Cardiac fibroblast (primary cell): ENCODE results near the gene BICRA.

Experiments used
- DNase-seq, 2 donors: peaks; one replicate each; pipeline versions ENCODE4 v3.0.0 to v3.0.0-alpha.2; 2010; ENCODE audit warnings: low read depth in 2 of 2
- H3K4me3 ChIP-seq, 2 donors: replicated peaks in 1 of 2; 1 replicate in 1 of 2; 2 replicates in 1 of 2; pipeline ENCODE4 v1.5.1; 2011; ENCODE audit warnings: low read depth in 2 of 2, low read length in 2 of 2, mild to moderate bottlenecking in 2 of 2, moderate library complexity in 1 of 2
- TF ChIP-seq, protein P1 (sequence below): IDR thresholded peaks from one replicate; pipeline ENCODE4 v1.5.1; 2011; ENCODE audit warnings: low read depth, mild to moderate bottlenecking, low read length, inconsistent platforms

Gene BICRA

DNA sequence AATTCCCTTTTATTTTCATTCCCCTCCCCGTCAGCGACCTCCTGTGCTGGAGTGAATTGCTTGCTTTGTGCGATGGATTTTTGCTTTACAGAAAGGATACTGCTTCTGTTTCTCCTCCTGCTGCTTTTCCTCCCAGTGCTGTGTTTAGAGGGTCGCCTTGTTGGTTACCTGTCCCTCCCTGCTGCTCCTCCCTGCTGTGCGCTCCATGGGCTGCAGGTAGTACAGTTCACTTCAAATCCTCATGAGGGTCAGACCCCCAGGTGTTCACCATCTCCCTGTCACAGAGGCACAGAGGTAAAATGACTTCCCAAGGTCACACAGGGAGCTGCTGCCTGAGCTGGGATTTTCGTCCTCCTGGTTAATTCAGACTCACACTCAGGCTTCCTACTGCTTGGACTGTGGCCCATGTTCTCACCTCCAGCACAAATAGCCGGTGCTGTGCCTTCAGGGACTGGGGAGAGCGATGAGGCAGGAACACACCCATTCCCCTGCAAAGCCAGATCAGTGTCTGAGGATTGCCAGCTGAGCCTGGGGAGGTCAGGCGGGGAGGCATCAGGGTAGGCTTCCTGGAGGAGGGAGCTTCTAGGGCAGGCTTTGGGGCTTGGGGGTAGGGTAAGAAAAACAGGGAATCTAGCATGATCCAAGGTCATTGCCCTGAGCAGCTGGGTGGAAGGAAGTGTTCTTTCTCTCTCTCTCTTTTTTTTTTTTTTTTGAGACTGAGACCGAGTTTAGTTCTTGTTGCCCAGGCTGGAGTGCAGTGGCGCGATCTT is 14.4 kb downstream of the BICRA start:
- no peak overlapping the region for H3K4me3 ChIP-seq
- TF ChIP-seq, protein P1, sequence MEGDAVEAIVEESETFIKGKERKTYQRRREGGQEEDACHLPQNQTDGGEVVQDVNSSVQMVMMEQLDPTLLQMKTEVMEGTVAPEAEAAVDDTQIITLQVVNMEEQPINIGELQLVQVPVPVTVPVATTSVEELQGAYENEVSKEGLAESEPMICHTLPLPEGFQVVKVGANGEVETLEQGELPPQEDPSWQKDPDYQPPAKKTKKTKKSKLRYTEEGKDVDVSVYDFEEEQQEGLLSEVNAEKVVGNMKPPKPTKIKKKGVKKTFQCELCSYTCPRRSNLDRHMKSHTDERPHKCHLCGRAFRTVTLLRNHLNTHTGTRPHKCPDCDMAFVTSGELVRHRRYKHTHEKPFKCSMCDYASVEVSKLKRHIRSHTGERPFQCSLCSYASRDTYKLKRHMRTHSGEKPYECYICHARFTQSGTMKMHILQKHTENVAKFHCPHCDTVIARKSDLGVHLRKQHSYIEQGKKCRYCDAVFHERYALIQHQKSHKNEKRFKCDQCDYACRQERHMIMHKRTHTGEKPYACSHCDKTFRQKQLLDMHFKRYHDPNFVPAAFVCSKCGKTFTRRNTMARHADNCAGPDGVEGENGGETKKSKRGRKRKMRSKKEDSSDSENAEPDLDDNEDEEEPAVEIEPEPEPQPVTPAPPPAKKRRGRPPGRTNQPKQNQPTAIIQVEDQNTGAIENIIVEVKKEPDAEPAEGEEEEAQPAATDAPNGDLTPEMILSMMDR, result no peak
- no peak for DNase-seq

DNA sequence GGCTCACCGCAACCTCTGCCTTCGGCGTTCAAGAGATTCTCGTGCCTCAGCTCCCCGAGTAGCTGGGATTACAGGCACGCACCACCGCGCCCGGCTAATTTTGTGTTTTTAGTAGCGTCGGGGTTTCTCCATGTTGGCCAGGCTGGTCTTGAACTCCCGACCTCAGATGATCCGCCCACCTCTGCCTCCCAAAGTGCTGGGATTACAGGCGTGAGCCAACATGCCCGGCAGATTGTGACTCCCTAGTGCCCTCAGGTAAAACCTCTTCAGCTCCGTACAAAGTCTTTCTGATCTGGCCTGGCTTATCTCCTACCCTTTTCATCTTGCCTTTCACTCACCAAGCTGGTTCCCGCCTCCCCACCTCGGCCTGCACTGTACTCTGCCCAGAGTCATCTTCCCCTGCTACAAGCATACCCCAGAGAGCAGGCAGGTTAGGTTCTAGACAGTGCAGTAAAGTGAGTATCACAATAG is 15.0 kb downstream of the BICRA start:
- no peak overlapping the region for H3K4me3 ChIP-seq
- TF ChIP-seq, protein P1, result no peak
- DNase-seq, result no peak

DNA sequence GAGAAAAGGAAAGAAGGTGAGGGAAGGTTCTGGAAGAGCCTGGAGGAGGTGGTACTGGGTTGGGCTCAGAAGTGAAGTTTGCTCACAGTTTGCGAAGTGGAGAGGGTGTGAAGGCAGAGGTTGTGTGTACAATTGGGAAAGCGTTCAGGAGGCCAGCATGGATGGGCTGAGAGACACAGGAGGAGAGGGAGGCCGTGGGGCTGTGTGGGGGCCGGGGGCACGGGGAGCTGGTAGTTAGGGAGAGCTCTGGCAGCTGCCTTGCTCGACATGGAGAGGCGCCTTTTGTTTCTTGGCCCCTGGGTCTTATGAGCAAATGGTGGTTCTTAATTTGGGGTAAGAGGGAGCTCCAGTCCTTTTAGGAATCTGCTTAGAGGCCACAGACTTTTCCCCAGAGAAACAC is 16.7 kb downstream of the BICRA start:
- TF ChIP-seq, protein P1, result no peak
- no peak for DNase-seq
- no peak overlapping the region for H3K4me3 ChIP-seq

- TF ChIP-seq, protein P1, result no peak
- no peak for DNase-seq
Measured at GRCh38 chr19:47626238-47626637, 17.3 kb downstream of the BICRA start.

GRCh38 chr19:47628078-47628771 is 19.3 kb downstream of the BICRA start:
- no peak overlapping the region for H3K4me3 ChIP-seq
- DNase-seq, result no peak
- TF ChIP-seq, protein P1, result no peak

More at GRCh38 chr19:47626238-47626637, 17.3 kb downstream of the BICRA start:
- no peak overlapping the region for H3K4me3 ChIP-seq

- TF ChIP-seq, protein P1, result no peak
- H3K4me3 ChIP-seq, result no peak overlapping the region
- no peak for DNase-seq
Measured at GRCh38 chr19:47630594-47630993, 21.7 kb downstream of the BICRA start.
